H9 (cell line): ENCODE data around the gene PLEKHD1. TPM values are rescaled to one million over a fixed set of nuclear protein-coding genes. Genes with fewer than 3 reads are reported as not detected.
A peak's percentile ranks its signal among the peaks of the same experiment; 100 is the strongest.

Experiments used
- DNase-seq: peaks from one replicate; pipeline ENCODE4 v3.0.0-alpha.2; 2017
- H2AFZ ChIP-seq: one replicate; pipeline ENCODE4 v1.6.1; 2013; ENCODE audit warnings: mild to moderate bottlenecking, low read length, control low read depth, moderate library complexity
- H2AK5ac ChIP-seq: 2 replicates; pipeline ENCODE4 v1.6.1; 2013; ENCODE audit warnings: low read length, control low read depth, mixed read lengths; ENCODE audit not compliant: insufficient read length
- H2BK120ac ChIP-seq: one replicate; pipeline ENCODE4 v1.6.1; 2013; ENCODE audit warnings: low read depth, mild to moderate bottlenecking, low read length, control low read depth, inconsistent platforms; ENCODE audit not compliant: poor library complexity, severe bottlenecking
- H2BK12ac ChIP-seq: 2 replicates; pipeline ENCODE4 v1.6.1; 2013; ENCODE audit warnings: low read length, control low read depth, mixed read lengths, low read depth; ENCODE audit not compliant: insufficient read length
- H2BK15ac ChIP-seq: 2 replicates; pipeline ENCODE4 v1.6.1; 2013; ENCODE audit warnings: low read depth, low read length, control low read depth
- H2BK20ac ChIP-seq: one replicate; pipeline ENCODE4 v1.6.1; 2013; ENCODE audit warnings: low read depth, mild to moderate bottlenecking, low read length, control low read depth, inconsistent platforms; ENCODE audit not compliant: poor library complexity, severe bottlenecking
- H2BK5ac ChIP-seq: 2 replicates; pipeline ENCODE4 v1.6.1; 2013; ENCODE audit warnings: low read length, control low read depth, mixed read lengths; ENCODE audit not compliant: insufficient read length
- H3K14ac ChIP-seq: 2 replicates; pipeline ENCODE4 v1.6.1; 2013; ENCODE audit warnings: low read length, control low read depth; ENCODE audit not compliant: insufficient read depth
- H3K18ac ChIP-seq: 2 replicates; pipeline ENCODE4 v1.6.1; 2013; ENCODE audit warnings: low read depth, mild to moderate bottlenecking, mixed read lengths, low read length, control low read depth; ENCODE audit not compliant: insufficient read length
- H3K23ac ChIP-seq: 2 replicates; pipeline ENCODE4 v1.6.1; 2013; ENCODE audit warnings: low read length, control low read depth, mixed read lengths, low read depth; ENCODE audit not compliant: insufficient read length
- H3K23me2 ChIP-seq: 2 replicates; pipeline ENCODE4 v1.6.1; 2013; ENCODE audit warnings: low read depth, mild to moderate bottlenecking, mixed read lengths, low read length, control low read depth; ENCODE audit not compliant: insufficient read length, poor library complexity, severe bottlenecking
- H3K27ac ChIP-seq: 2 replicates; pipeline ENCODE4 v1.5.1; 2013; ENCODE audit warnings: low read length, control low read depth, mixed read lengths, low read depth; ENCODE audit not compliant: insufficient read length
- H3K27me3 ChIP-seq: 2 replicates; pipeline ENCODE4 v1.6.1; 2013; ENCODE audit warnings: low read length, control low read depth, inconsistent platforms; ENCODE audit not compliant: insufficient read depth
- H3K4ac ChIP-seq: 2 replicates; pipeline ENCODE4 v1.6.1; 2013; ENCODE audit warnings: low read depth, mild to moderate bottlenecking, control low read depth, inconsistent platforms, low read length, moderate library complexity
- H3K4me1 ChIP-seq: 2 replicates; pipeline ENCODE4 v1.6.1; 2013; ENCODE audit warnings: low read length, control low read depth, inconsistent platforms; ENCODE audit not compliant: insufficient read depth
- H3K4me2 ChIP-seq: 2 replicates; pipeline ENCODE4 v1.6.1; 2013; ENCODE audit warnings: low read length, control low read depth, mixed read lengths; ENCODE audit not compliant: insufficient read length, insufficient read depth
- H3K56ac ChIP-seq: 2 replicates; pipeline ENCODE4 v1.6.1; 2013; ENCODE audit warnings: low read depth, mild to moderate bottlenecking, mixed read lengths, low read length, control low read depth; ENCODE audit not compliant: insufficient read length
- H3K79me1 ChIP-seq: 2 replicates; pipeline ENCODE4 v1.6.1; 2013; ENCODE audit warnings: low read depth, mild to moderate bottlenecking, moderate library complexity, low read length, control low read depth, inconsistent platforms; ENCODE audit not compliant: insufficient read depth, poor library complexity, severe bottlenecking
- H3K79me2 ChIP-seq: 2 replicates; pipeline ENCODE4 v1.6.1; 2013; ENCODE audit warnings: low read length, control low read depth, inconsistent platforms; ENCODE audit not compliant: insufficient read depth
- H3K9ac ChIP-seq: 2 replicates; pipeline ENCODE4 v1.6.1; 2013; ENCODE audit warnings: low read length, control low read depth, mixed read lengths; ENCODE audit not compliant: insufficient read length; ENCODE audit errors: extremely low read depth
- H3K9me3 ChIP-seq: one replicate; pipeline ENCODE4 v1.6.1; 2013; ENCODE audit warnings: low read depth, low read length, inconsistent platforms; ENCODE audit not compliant: control insufficient read depth
- H3T11ph ChIP-seq: one replicate; pipeline ENCODE4 v1.6.1; 2013; ENCODE audit warnings: mild to moderate bottlenecking, low read length, control low read depth, inconsistent platforms
- H4K20me1 ChIP-seq: one replicate; pipeline ENCODE4 v1.6.1; 2013; ENCODE audit not compliant: control insufficient read depth, insufficient read length, insufficient read depth
- H4K5ac ChIP-seq: 2 replicates; pipeline ENCODE4 v1.6.1; 2013; ENCODE audit warnings: low read depth, mild to moderate bottlenecking, mixed read lengths, low read length, control low read depth; ENCODE audit not compliant: insufficient read length
- H4K8ac ChIP-seq: replicated peaks from 2 replicates; pipeline ENCODE4 v1.6.1; 2013; ENCODE audit warnings: low read length, control low read depth, mixed read lengths, low read depth; ENCODE audit not compliant: insufficient read length
- H4K91ac ChIP-seq: 2 replicates; pipeline ENCODE4 v1.6.1; 2013; ENCODE audit warnings: low read depth, mild to moderate bottlenecking, moderate library complexity, mixed read lengths, low read length, control low read depth; ENCODE audit not compliant: insufficient read length
- H3K27ac Mint-ChIP-seq, 3 experiments: 2 replicates in 2 of 3; 3 replicates in 1 of 3; pipeline ENCODE4 v1.8.0; 2020 to 2021; ENCODE audit warnings: mixed read lengths in 3 of 3, mild to moderate bottlenecking in 1 of 3, moderate library complexity in 1 of 3
- H3K27me3 Mint-ChIP-seq: 2 replicates; pipeline ENCODE4 v1.8.0; 2021; ENCODE audit warnings: low read depth, mild to moderate bottlenecking, moderate library complexity, mixed read lengths
- H3K36me3 Mint-ChIP-seq, 3 experiments: 2 replicates in 2 of 3; 3 replicates in 1 of 3; pipeline ENCODE4 v1.8.0; 2020 to 2021; ENCODE audit warnings: low read depth in 3 of 3, mixed read lengths in 3 of 3; ENCODE audit not compliant: insufficient read depth in 1 of 3
- H3K4me1 Mint-ChIP-seq, 2 experiments: 2 replicates each; pipeline ENCODE4 v1.8.0; 2020; ENCODE audit warnings: mixed read lengths in 2 of 2
- H3K4me3 Mint-ChIP-seq, 2 experiments: 2 replicates in 1 of 2; 3 replicates in 1 of 2; pipeline ENCODE4 v1.8.0; 2020 to 2021; ENCODE audit warnings: mild to moderate bottlenecking in 2 of 2, mixed read lengths in 2 of 2, moderate library complexity in 1 of 2
- H3K9me3 Mint-ChIP-seq, 2 experiments: 2 replicates in 1 of 2; 3 replicates in 1 of 2; pipeline ENCODE4 v1.8.0; 2020; ENCODE audit warnings: mild to moderate bottlenecking in 2 of 2, mixed read lengths in 2 of 2, moderate library complexity in 1 of 2
- CTCF ChIP-seq: fragments of 200-600 bp; sonication (generic); conservative IDR thresholded peaks from 3 replicates; pipeline ENCODE4 v1.8.0; 2021; ENCODE audit warnings: antibody characterized with exemption, mild to moderate bottlenecking
- WGBS: extraction: QIAGEN DNeasy Blood & Tissue Kit; methylation state at CpG from one replicate; pipeline ENCODE4 v1.1.7; 2013; ENCODE audit warnings: missing lambda C conversion rate, low lambda C conversion rate, mixed read lengths; ENCODE audit not compliant: insufficient read length; ENCODE audit errors: extremely low coverage; 5-methylcytosine and 5-hydroxymethylcytosine counted together
- total RNA-seq: library from RNA; stranded (reverse); gene quantifications from 2 replicates; pipeline ENCODE4 v1.2.1, GENCODE V29; 2021

The PLEKHD1 gene
- total RNA-seq, 1 experiment from 2014 or later = 0.37 TPM

- H3K4me2 ChIP-seq = peak overlapping the region; percentile 91
- no peak overlapping the region for H3K23ac ChIP-seq
- H3K4ac ChIP-seq = no peak overlapping the region
- peaks cover 18 to 19% of the 10 kb centered on the region in 2 experiments for H3K4me1 Mint-ChIP-seq
- H3K27ac Mint-ChIP-seq = no peak overlapping the region
- H3K79me1 ChIP-seq = no peaks in the 10 kb centered on the region
- no peak for TF ChIP-seq CTCF
- no peak overlapping the region for H4K8ac ChIP-seq
- H4K91ac ChIP-seq = no peak overlapping the region
- WGBS = no CpG with 5 or more reads among the region's 54 CpGs
- H3K56ac ChIP-seq = no peak overlapping the region
- H3K36me3 Mint-ChIP-seq = no peaks in the 10 kb centered on the region; a peak in 1 of 7 replicates
- DNase-seq = peak; percentile 56
- H2BK15ac ChIP-seq = no peak overlapping the region
- no peak overlapping the region for H2BK12ac ChIP-seq
- H3K9ac ChIP-seq = no peak overlapping the region
- H2AK5ac ChIP-seq = no peak overlapping the region
- H3K9me3 Mint-ChIP-seq = peaks cover 0 to 2% of the 10 kb centered on the region in 2 experiments; a peak in 1 of 5 replicates
- no peak overlapping the region for H2BK5ac ChIP-seq
- H2BK20ac ChIP-seq = no peak overlapping the region
- H3K79me2 ChIP-seq = no peaks in the 10 kb centered on the region
- H2BK120ac ChIP-seq = no peak overlapping the region
- H3K23me2 ChIP-seq = peaks cover 13% of the 10 kb centered on the region
- no peak overlapping the region for H3K27ac ChIP-seq
- peaks cover 82% of the 10 kb centered on the region for H3K27me3 Mint-ChIP-seq
- H3K4me1 ChIP-seq = no peaks in the 10 kb centered on the region
- H3K4me3 Mint-ChIP-seq = peak overlapping the region; percentile 68 to 84
- H2AFZ ChIP-seq = no peak overlapping the region
- no peak overlapping the region for H4K5ac ChIP-seq
- peaks cover 33% of the 10 kb centered on the region; the same call in 1 of the 2 replicates for H3K27me3 ChIP-seq
- no peak overlapping the region for H3K18ac ChIP-seq
- no peaks in the 10 kb centered on the region for H3K9me3 ChIP-seq
- no peak overlapping the region for H3T11ph ChIP-seq
- no peak overlapping the region for H3K14ac ChIP-seq
- H4K20me1 ChIP-seq = no peaks in the 10 kb centered on the region
These were observed 624 bp upstream of the PLEKHD1 start for GRCh38 chr14:69483765-69484443.
